Measurements from ENCODE around the gene ITPKA. TPM values are rescaled to one million over a fixed set of nuclear protein-coding genes. Genes with fewer than 3 reads are reported as not detected.

ITPKA gene
- total RNA-seq, 1 donor from 2014 or later, result 6.7 TPM

DNA sequence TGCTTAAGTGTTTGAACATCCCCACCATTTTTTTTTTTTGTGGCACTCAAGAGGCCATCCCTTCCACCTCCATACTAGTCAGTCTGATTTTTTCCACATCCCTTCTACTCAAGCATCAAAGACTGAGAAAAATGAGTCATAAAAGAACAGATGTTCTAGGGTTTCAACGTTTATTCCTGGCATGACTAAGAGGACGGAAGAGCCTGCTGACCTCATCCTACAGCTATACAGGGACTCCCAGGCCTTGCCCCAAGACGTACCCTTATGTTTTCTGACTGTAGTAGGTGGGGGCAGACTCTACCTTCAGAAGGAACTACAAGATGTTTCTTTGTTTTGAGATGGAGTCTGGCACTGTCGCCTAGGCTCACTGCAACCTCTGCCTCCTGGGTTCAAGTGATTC is 3.3 kb upstream of the ITPKA start:
- no peak for TF ChIP-seq CTCF (conservative IDR thresholded peaks at IDR 0.05; ENCODE audit: low read depth, low read length)
- H3K4me3 ChIP-seq (ENCODE audit: low read depth, low read length), result no peak overlapping the region
- DNase-seq (ENCODE audit: low read depth), result peak; percentile 81

GRCh38 chr15:41491889-41492288 is 1.8 kb upstream of the ITPKA start:
- no peak for DNase-seq (ENCODE audit: low read depth)
- H3K4me3 ChIP-seq (ENCODE audit: low read depth, low read length), result no peak overlapping the region
- TF ChIP-seq CTCF (conservative IDR thresholded peaks at IDR 0.05; ENCODE audit: low read depth, low read length), result no peak

- H3K4me3 ChIP-seq (ENCODE audit: low read depth, low read length), result peak overlapping the region; percentile 63
- TF ChIP-seq CTCF (conservative IDR thresholded peaks at IDR 0.05; ENCODE audit: low read depth, low read length), result no peak
- DNase-seq (ENCODE audit: low read depth), result no peak
These were observed 973 bp upstream of the ITPKA start for GRCh38 chr15:41492597-41493204.

- no peak for TF ChIP-seq CTCF (conservative IDR thresholded peaks at IDR 0.05; ENCODE audit: low read depth, low read length)
- no peak for DNase-seq (ENCODE audit: low read depth)
- peak overlapping the region; percentile 63 for H3K4me3 ChIP-seq (ENCODE audit: low read depth, low read length)
These were observed 172 bp downstream of the ITPKA start for GRCh38 chr15:41493902-41494189.

DNA sequence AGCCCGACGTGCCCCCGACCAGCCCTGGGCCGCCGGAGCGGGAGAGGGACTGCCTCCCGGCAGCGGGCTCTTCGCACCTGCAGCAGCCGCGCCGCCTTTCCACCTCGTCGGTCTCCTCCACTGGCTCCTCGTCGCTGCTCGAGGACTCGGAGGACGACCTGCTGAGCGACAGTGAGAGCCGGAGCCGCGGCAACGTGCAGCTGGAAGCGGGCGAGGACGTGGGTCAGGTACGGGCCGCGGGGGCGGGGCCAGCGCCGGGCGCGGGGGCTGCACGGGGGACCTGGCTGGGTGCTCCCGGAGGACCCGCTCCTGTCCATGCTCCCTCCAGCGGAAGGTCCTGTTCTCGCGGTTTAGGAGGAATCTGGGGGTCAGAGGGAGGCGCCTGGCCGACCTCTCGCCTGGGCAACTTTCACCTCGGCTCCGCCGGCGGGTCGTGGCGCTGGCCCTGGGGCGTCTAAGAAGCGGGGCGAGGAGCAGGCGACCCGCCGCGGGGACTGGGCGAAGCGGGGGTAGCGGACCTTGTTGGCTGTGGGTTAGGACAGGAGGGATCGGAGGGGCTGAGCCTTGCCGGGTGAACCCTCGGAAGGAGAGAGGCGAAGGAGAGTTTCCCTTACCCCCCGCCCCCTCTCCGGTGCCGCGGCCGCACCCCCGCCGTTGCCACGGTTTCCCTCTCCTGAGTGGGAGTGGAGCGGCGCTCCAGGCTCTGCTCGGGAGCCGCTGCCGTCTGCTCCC is 682 bp downstream of the ITPKA start:
- no peak for DNase-seq (ENCODE audit: low read depth)
- peak overlapping the region; percentile 57 for H3K4me3 ChIP-seq (ENCODE audit: low read depth, low read length)

GRCh38 chr15:41494922-41495735 is 1.5 kb downstream of the ITPKA start:
- H3K4me3 ChIP-seq (ENCODE audit: low read depth, low read length), result peak overlapping the region; percentile 57
- TF ChIP-seq CTCF (conservative IDR thresholded peaks at IDR 0.05; ENCODE audit: low read depth, low read length), result no peak
- DNase-seq (ENCODE audit: low read depth), result no peak

More for the DNA sequence above, 682 bp downstream of the ITPKA start:
- TF ChIP-seq CTCF (conservative IDR thresholded peaks at IDR 0.05; ENCODE audit: low read depth, low read length), result peak; percentile 9

Measured in epithelial cell of proximal tubule (primary cell).